T-helper 17 cell (primary cell): ENCODE data around the gene COL18A1. TPM values are rescaled to one million over a fixed set of nuclear protein-coding genes. Genes with fewer than 3 reads are reported as not detected.

ENCODE experiments used
- ATAC-seq: fragments of 150-1000 bp; cut with Tn5 transposase; 2 replicates; pipeline ENCODE4 v1.10.0; 2021; ENCODE audit warnings: mild to moderate bottlenecking, moderate library complexity
- DNase-seq, 3 donors: peaks; one replicate each; pipeline versions ENCODE4 v3.0.0 to v3.0.0-alpha.2; 2020 to 2021
- H3K9me3 ChIP-seq: one replicate; pipeline ENCODE4 v1.7.0; 2013; ENCODE audit warnings: low read length, mild to moderate bottlenecking; ENCODE audit not compliant: control insufficient read depth, poor library complexity, severe bottlenecking
- H3K27ac Mint-ChIP-seq: one replicate; pipeline ENCODE4 v1.8.0; 2022; ENCODE audit warnings: mild to moderate bottlenecking, moderate library complexity, mixed read lengths
- H3K27me3 Mint-ChIP-seq: one replicate; pipeline ENCODE4 v1.8.0; 2022; ENCODE audit warnings: mixed read lengths
- H3K36me3 Mint-ChIP-seq: one replicate; pipeline ENCODE4 v1.8.0; 2022; ENCODE audit warnings: low read depth, mixed read lengths
- H3K4me1 Mint-ChIP-seq: one replicate; pipeline ENCODE4 v1.8.0; 2022; ENCODE audit warnings: mild to moderate bottlenecking, mixed read lengths
- H3K4me3 Mint-ChIP-seq: one replicate; pipeline ENCODE4 v1.8.0; 2022; ENCODE audit warnings: mild to moderate bottlenecking, moderate library complexity, mixed read lengths
- total RNA-seq, 4 donors: library from RNA in 2 of 4; stranded (reverse) in 2 of 4; gene quantifications; one replicate each; pipeline ENCODE4 v1.2.3 and lab custom pipeline; 2022 to 2026

COL18A1 gene
- total RNA-seq, 2 donors from 2014 or later, result 5.4 to 17.1 TPM

GRCh38 chr21:45390831-45391742, 13.9 kb upstream of the COL18A1 start:
- H3K4me1 Mint-ChIP-seq, result no peaks in the 10 kb centered on the region
- DNase-seq (no peak), ATAC-seq (no peak)
- H3K4me3 Mint-ChIP-seq, result no peak overlapping the region
- H3K36me3 Mint-ChIP-seq, result no peaks in the 10 kb centered on the region
- H3K9me3 ChIP-seq, result no peaks in the 10 kb centered on the region
- peaks cover 22% of the 10 kb centered on the region for H3K27me3 Mint-ChIP-seq
- no peak overlapping the region for H3K27ac Mint-ChIP-seq

GRCh38 chr21:45391743-45392572, 13.0 kb upstream of the COL18A1 start:
- no peaks in the 10 kb centered on the region for H3K4me1 Mint-ChIP-seq
- H3K36me3 Mint-ChIP-seq, result no peaks in the 10 kb centered on the region
- ATAC-seq (no peak), DNase-seq (no peak)
- no peaks in the 10 kb centered on the region for H3K9me3 ChIP-seq
- no peak overlapping the region for H3K27ac Mint-ChIP-seq
- H3K4me3 Mint-ChIP-seq, result no peak overlapping the region
- peaks cover 22% of the 10 kb centered on the region for H3K27me3 Mint-ChIP-seq

- no peak for ATAC-seq
- no peaks in the 10 kb centered on the region for H3K36me3 Mint-ChIP-seq
- peaks cover 21% of the 10 kb centered on the region for H3K27me3 Mint-ChIP-seq
- no peak overlapping the region for H3K27ac Mint-ChIP-seq
- no peaks in the 10 kb centered on the region for H3K9me3 ChIP-seq
- no peak for DNase-seq
- H3K4me1 Mint-ChIP-seq, result no peaks in the 10 kb centered on the region
- no peak overlapping the region for H3K4me3 Mint-ChIP-seq
These were observed 12.4 kb upstream of the COL18A1 start for GRCh38 chr21:45392573-45392971.

GRCh38 chr21:45393021-45393420, 11.9 kb upstream of the COL18A1 start:
- Mint-ChIP-seq H3K36me3 (no peaks in the 10 kb centered on the region), H3K4me3 (no peak overlapping the region), H3K27me3 (peaks cover 19% of the 10 kb centered on the region), H3K4me1 (no peaks in the 10 kb centered on the region), H3K27ac (no peak overlapping the region)
- ATAC-seq, result no peak
- H3K9me3 ChIP-seq, result no peaks in the 10 kb centered on the region
- no peak for DNase-seq

- H3K27ac Mint-ChIP-seq, result no peak overlapping the region
- ATAC-seq (no peak), DNase-seq (no peak)
- H3K27me3 Mint-ChIP-seq, result peaks cover 24% of the 10 kb centered on the region
- no peaks in the 10 kb centered on the region for H3K9me3 ChIP-seq
- H3K4me3 Mint-ChIP-seq, result no peak overlapping the region
- H3K4me1 Mint-ChIP-seq, result no peaks in the 10 kb centered on the region
- no peaks in the 10 kb centered on the region for H3K36me3 Mint-ChIP-seq
These were observed 10.9 kb upstream of the COL18A1 start for GRCh38 chr21:45393833-45394638.

GRCh38 chr21:45396620-45396995, 8.4 kb upstream of the COL18A1 start:
- H3K4me3 Mint-ChIP-seq, result no peak overlapping the region
- H3K27me3 Mint-ChIP-seq, result peaks cover 36% of the 10 kb centered on the region
- DNase-seq (no peak), ATAC-seq (no peak)
- peaks cover 5% of the 10 kb centered on the region for H3K36me3 Mint-ChIP-seq
- H3K9me3 ChIP-seq, result peaks cover 2% of the 10 kb centered on the region
- H3K4me1 Mint-ChIP-seq, result no peaks in the 10 kb centered on the region
- no peak overlapping the region for H3K27ac Mint-ChIP-seq

- H3K9me3 ChIP-seq, result peaks cover 5% of the 10 kb centered on the region
- H3K36me3 Mint-ChIP-seq, result peaks cover 5% of the 10 kb centered on the region
- no peak overlapping the region for H3K4me3 Mint-ChIP-seq
- ATAC-seq (no peak), DNase-seq (no peak)
- no peak overlapping the region for H3K27ac Mint-ChIP-seq
- peaks cover 36% of the 10 kb centered on the region for H3K27me3 Mint-ChIP-seq
- no peaks in the 10 kb centered on the region for H3K4me1 Mint-ChIP-seq
These were observed 7.6 kb upstream of the COL18A1 start for GRCh38 chr21:45397381-45397780.

- DNase-seq, result no peak
- peaks cover 5% of the 10 kb centered on the region for H3K9me3 ChIP-seq
- Mint-ChIP-seq H3K27me3 (peaks cover 43% of the 10 kb centered on the region), H3K4me1 (peaks cover 10% of the 10 kb centered on the region), H3K4me3 (no peak overlapping the region), H3K36me3 (peaks cover 16% of the 10 kb centered on the region), H3K27ac (no peak overlapping the region)
- no peak for ATAC-seq
These were observed 3.9 kb upstream of the COL18A1 start for GRCh38 chr21:45401054-45401518.

GRCh38 chr21:45401916-45402900, 2.8 kb upstream of the COL18A1 start:
- DNase-seq, result no peak
- peaks cover 10% of the 10 kb centered on the region for H3K4me1 Mint-ChIP-seq
- H3K4me3 Mint-ChIP-seq, result no peak overlapping the region
- H3K36me3 Mint-ChIP-seq, result peaks cover 16% of the 10 kb centered on the region
- no peak for ATAC-seq
- H3K27ac Mint-ChIP-seq, result no peak overlapping the region
- H3K9me3 ChIP-seq, result peaks cover 5% of the 10 kb centered on the region
- peaks cover 45% of the 10 kb centered on the region for H3K27me3 Mint-ChIP-seq

- DNase-seq (no peak), ATAC-seq (no peak)
- H3K4me3 Mint-ChIP-seq, result peak overlapping the region; percentile 94
- peaks cover 10% of the 10 kb centered on the region for H3K4me1 Mint-ChIP-seq
- peaks cover 5% of the 10 kb centered on the region for H3K9me3 ChIP-seq
- H3K27ac Mint-ChIP-seq, result peak overlapping the region; percentile 74
- peaks cover 16% of the 10 kb centered on the region for H3K36me3 Mint-ChIP-seq
- H3K27me3 Mint-ChIP-seq, result peaks cover 52% of the 10 kb centered on the region
These were observed 1.7 kb upstream of the COL18A1 start for GRCh38 chr21:45403133-45403824.

- H3K27me3 Mint-ChIP-seq, result peaks cover 51% of the 10 kb centered on the region
- DNase-seq (no peak), ATAC-seq (no peak)
- peak overlapping the region; percentile 74 for H3K27ac Mint-ChIP-seq
- H3K4me3 Mint-ChIP-seq, result peak overlapping the region; percentile 94
- peaks cover 16% of the 10 kb centered on the region for H3K36me3 Mint-ChIP-seq
- H3K4me1 Mint-ChIP-seq, result peaks cover 10% of the 10 kb centered on the region
- peaks cover 5% of the 10 kb centered on the region for H3K9me3 ChIP-seq
These were observed 888 bp upstream of the COL18A1 start for GRCh38 chr21:45403825-45404729.
